Hepatocyte (in vitro differentiated cells): ENCODE measurements around the gene TMEM225B. TPM values are rescaled to one million over a fixed set of nuclear protein-coding genes. Genes with fewer than 3 reads are reported as not detected.
A peak's percentile ranks its signal among the peaks of the same experiment; 100 is the strongest.

Source experiments
- DNase-seq: peaks from one replicate; pipeline ENCODE4 v3.0.0-alpha.2; 2016; ENCODE audit warnings: low spot score
- H2AFZ ChIP-seq: fragments of 200-600 bp; sonication (generic); 2 replicates; pipeline ENCODE4 v1.6.0; 2016; ENCODE audit warnings: antibody characterized with exemption, mild to moderate bottlenecking
- H3K27ac ChIP-seq: fragments of 200-600 bp; sonication (generic); 2 replicates; pipeline ENCODE4 v1.5.1; 2016; ENCODE audit warnings: mild to moderate bottlenecking
- H3K27me3 ChIP-seq: fragments of 200-600 bp; sonication (generic); 2 replicates; pipeline ENCODE4 v1.6.1; 2016
- H3K36me3 ChIP-seq: fragments of 200-600 bp; sonication (generic); replicated peaks from 2 replicates; pipeline ENCODE4 v1.5.1; 2016; ENCODE audit warnings: low read depth; ENCODE audit not compliant: insufficient read depth
- H3K4me1 ChIP-seq: fragments of 200-600 bp; sonication (generic); 2 replicates; pipeline ENCODE4 v1.5.1; 2016; ENCODE audit warnings: mild to moderate bottlenecking, moderate library complexity; ENCODE audit not compliant: insufficient read depth
- H3K4me2 ChIP-seq: fragments of 200-600 bp; sonication (generic); 2 replicates; pipeline ENCODE4 v1.6.0; 2016
- H3K4me3 ChIP-seq: fragments of 200-600 bp; sonication (generic); 2 replicates; pipeline ENCODE4 v1.5.1; 2016; ENCODE audit warnings: mild to moderate bottlenecking
- H3K79me2 ChIP-seq: fragments of 200-600 bp; sonication (generic); 2 replicates; pipeline ENCODE4 v1.6.0; 2017; ENCODE audit warnings: mild to moderate bottlenecking
- H3K9me2 ChIP-seq: fragments of 200-600 bp; sonication (generic); replicated peaks from 2 replicates; pipeline ENCODE4 v1.6.0; 2017; ENCODE audit warnings: mild to moderate bottlenecking; ENCODE audit not compliant: insufficient read depth
- H3K9me3 ChIP-seq: fragments of 200-600 bp; sonication (generic); 2 replicates; pipeline ENCODE4 v1.5.1; 2016; ENCODE audit warnings: low read depth, mild to moderate bottlenecking
- H4K20me1 ChIP-seq: fragments of 200-600 bp; sonication (generic); 2 replicates; pipeline ENCODE4 v1.6.0; 2016; ENCODE audit warnings: mild to moderate bottlenecking; ENCODE audit not compliant: insufficient read depth, poor library complexity, severe bottlenecking
- EZH2 ChIP-seq: fragments of 200-600 bp; sonication (generic); IDR thresholded peaks from 2 replicates; pipeline ENCODE4 v1.6.1; 2016; ENCODE audit warnings: antibody characterized with exemption, mild to moderate bottlenecking, borderline replicate concordance
- EZH2phosphoT487 ChIP-seq: fragments of 200-600 bp; sonication (generic); IDR thresholded peaks from one replicate; pipeline ENCODE4 v1.6.1; 2018; ENCODE audit warnings: antibody characterized with exemption, mild to moderate bottlenecking, low read depth, moderate library complexity; ENCODE audit not compliant: unreplicated experiment, severe bottlenecking
- WGBS: methylation state at CpG from one replicate; pipeline ENCODE4 v1.1.6; 2016; ENCODE audit warnings: low lambda C conversion rate; ENCODE audit errors: missing lambda C conversion rate; 5-methylcytosine and 5-hydroxymethylcytosine counted together
- polyA plus RNA-seq: library from polyadenylated mRNA; unstranded; fragments of >200 nt; fragmentation: Nextera tagmentation; extraction: Ambion mirVana; gene quantifications from 2 replicates; pipeline ENCODE4 v1.2.1, GENCODE V29; 2016
- total RNA-seq: library from RNA; depleted of rRNA; stranded (reverse); fragments of >200 nt; gene quantifications from 2 replicates; pipeline ENCODE4 v1.2.3, GENCODE V29; 2014
- TF ChIP-seq, protein P1 (sequence below): fragments of 200-600 bp; sonication (generic); IDR thresholded peaks from 2 replicates; pipeline ENCODE4 v1.5.1; 2016; ENCODE audit warnings: antibody characterized with exemption, mild to moderate bottlenecking; ENCODE audit not compliant: poor library complexity

Gene TMEM225B
- total and polyA plus RNA-seq, 2 experiments from 2014 or later: 0.12 to 0.20 TPM

GRCh38 chr7:99623091-99623693, 25.1 kb downstream of the TMEM225B start:
- H3K27ac ChIP-seq: no peak overlapping the region

DNA sequence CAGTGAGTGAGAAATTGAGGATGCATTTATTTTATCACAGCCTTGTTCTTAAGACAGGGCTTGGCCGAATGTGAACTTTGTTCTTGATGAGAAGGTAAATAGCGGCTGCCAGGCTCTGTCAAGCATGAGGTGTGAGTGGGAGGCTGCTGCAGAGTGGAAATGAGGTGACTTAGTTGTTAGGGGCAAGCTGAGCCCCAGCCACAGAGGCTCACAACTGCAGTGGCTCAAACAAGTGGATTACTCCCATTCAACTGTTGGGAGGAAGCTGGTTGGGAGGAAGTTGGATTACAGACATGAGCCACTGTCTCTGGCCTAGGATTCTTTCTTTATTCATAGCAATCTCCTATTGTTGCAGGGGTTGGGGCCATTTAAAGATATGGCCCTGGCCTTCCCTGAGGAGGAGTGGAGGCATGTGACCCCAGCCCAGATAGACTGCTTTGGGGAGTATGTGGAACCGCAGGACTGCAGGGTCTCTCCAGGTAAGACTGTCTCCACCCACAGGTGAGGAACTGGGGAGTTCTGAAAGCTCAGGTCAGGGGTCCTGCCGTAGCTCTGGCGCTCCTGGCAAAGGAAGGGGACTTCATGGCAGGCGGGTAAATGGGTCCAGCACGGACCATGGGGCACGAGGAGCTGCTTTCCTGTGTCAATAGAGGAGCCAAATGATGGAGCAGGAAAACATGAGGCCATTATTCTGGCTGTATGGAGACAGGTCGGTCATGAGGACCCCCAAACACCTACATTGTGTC, 25.8 kb downstream of the TMEM225B start:
- no peaks in the 10 kb centered on the region for H3K27me3 ChIP-seq
- no peak overlapping the region for H3K4me2 ChIP-seq
- TF ChIP-seq EZH2 (no peak), EZH2phosphoT487 (no peak)
- TF ChIP-seq, protein P1, sequence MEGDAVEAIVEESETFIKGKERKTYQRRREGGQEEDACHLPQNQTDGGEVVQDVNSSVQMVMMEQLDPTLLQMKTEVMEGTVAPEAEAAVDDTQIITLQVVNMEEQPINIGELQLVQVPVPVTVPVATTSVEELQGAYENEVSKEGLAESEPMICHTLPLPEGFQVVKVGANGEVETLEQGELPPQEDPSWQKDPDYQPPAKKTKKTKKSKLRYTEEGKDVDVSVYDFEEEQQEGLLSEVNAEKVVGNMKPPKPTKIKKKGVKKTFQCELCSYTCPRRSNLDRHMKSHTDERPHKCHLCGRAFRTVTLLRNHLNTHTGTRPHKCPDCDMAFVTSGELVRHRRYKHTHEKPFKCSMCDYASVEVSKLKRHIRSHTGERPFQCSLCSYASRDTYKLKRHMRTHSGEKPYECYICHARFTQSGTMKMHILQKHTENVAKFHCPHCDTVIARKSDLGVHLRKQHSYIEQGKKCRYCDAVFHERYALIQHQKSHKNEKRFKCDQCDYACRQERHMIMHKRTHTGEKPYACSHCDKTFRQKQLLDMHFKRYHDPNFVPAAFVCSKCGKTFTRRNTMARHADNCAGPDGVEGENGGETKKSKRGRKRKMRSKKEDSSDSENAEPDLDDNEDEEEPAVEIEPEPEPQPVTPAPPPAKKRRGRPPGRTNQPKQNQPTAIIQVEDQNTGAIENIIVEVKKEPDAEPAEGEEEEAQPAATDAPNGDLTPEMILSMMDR: no peak
- WGBS: 93% methylated on average over 9 of the region's 9 CpGs
- DNase-seq: peak; percentile 38
- H3K79me2 ChIP-seq: peaks cover 12% of the 10 kb centered on the region
- no peaks in the 10 kb centered on the region for H4K20me1 ChIP-seq
- H3K9me3 ChIP-seq: no peaks in the 10 kb centered on the region
- no peak overlapping the region for H2AFZ ChIP-seq
- no peak overlapping the region for H3K27ac ChIP-seq
- no peaks in the 10 kb centered on the region for H3K9me2 ChIP-seq
- no peaks in the 10 kb centered on the region for H3K4me1 ChIP-seq
- H3K36me3 ChIP-seq: no peaks in the 10 kb centered on the region
- H3K4me3 ChIP-seq: no peak overlapping the region

More at GRCh38 chr7:99623091-99623693, 25.1 kb downstream of the TMEM225B start:
- Histone ChIP-seq H3K9me3 (no peaks in the 10 kb centered on the region), H3K4me2 (no peak overlapping the region), H3K4me1 (peaks cover 2% of the 10 kb centered on the region), H3K4me3 (no peak overlapping the region), H3K9me2 (no peaks in the 10 kb centered on the region), H3K27me3 (no peaks in the 10 kb centered on the region), H3K36me3 (no peaks in the 10 kb centered on the region), H2AFZ (no peak overlapping the region), H4K20me1 (no peaks in the 10 kb centered on the region), H3K79me2 (peaks cover 16% of the 10 kb centered on the region)
- TF ChIP-seq EZH2 (no peak), EZH2phosphoT487 (no peak)
- TF ChIP-seq, protein P1: no peak
- DNase-seq: no peak
- WGBS: 84% methylated on average over 7 of the region's 7 CpGs

DNA sequence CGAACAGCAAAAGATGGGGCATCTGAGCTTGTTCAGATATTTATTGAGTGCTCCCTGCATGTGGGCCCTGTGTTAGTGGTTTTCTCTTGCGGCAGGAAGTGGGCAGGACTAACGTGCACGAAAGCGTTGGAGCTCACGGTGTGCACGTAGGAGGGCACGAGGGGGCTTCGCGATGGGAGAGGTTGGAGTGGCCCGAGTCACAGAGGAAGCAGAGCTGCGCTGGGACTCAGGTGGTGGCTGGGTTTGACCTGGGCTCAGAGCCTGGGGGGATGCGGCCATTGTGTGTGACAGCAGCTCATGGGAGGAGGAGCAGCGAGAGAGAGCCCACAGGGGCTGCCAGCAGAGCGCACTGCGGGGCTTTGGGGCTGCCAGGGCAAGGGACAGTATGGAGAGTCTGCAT, 26.4 kb downstream of the TMEM225B start:
- WGBS: 96% methylated on average over 16 of the region's 16 CpGs

More for the DNA sequence above, 26.4 kb downstream of the TMEM225B start:
- Histone ChIP-seq H3K4me2 (no peak overlapping the region), H3K27ac (no peak overlapping the region), H3K4me3 (no peak overlapping the region), H3K27me3 (no peaks in the 10 kb centered on the region), H3K79me2 (peaks cover 7% of the 10 kb centered on the region), H4K20me1 (no peaks in the 10 kb centered on the region), H2AFZ (no peak overlapping the region), H3K9me3 (no peaks in the 10 kb centered on the region), H3K9me2 (no peaks in the 10 kb centered on the region), H3K4me1 (no peaks in the 10 kb centered on the region), H3K36me3 (no peaks in the 10 kb centered on the region)
- TF ChIP-seq EZH2phosphoT487: no peak
- TF ChIP-seq, protein P1: no peak
- TF ChIP-seq EZH2: no peak
- DNase-seq: no peak
